PC-9 (cell line): ENCODE results near the gene PWWP2B. TPM values are rescaled to one million over a fixed set of nuclear protein-coding genes. Genes with fewer than 3 reads are reported as not detected.

Source experiments
- BruUV-seq: library from RNA; stranded (reverse); fragments of 400-500 nt; replicated peaks from 2 replicates; lab custom pipeline; 2021; lab: Mats Ljungman, UMichigan
- CTCF ChIA-PET: fragments of 300-600 bp; sonication (Branson Sonifier 250); formaldehyde crosslinking; loops from one replicate; lab custom pipeline; 2022; ENCODE audit warnings: antibody characterized with exemption; lab: Charles Lee
- POLR2A ChIA-PET: fragments of 300-600 bp; sonication (Branson Sonifier 250); formaldehyde crosslinking; loops from one replicate; lab custom pipeline; 2022; ENCODE audit warnings: antibody characterized with exemption; ENCODE audit not compliant: unreplicated experiment; lab: Charles Lee
- DNase-seq, 2 experiments: peaks; one replicate each; pipeline versions ENCODE4 v3.0.0 to v3.0.0-alpha.2; 2015 to 2022; ENCODE audit warnings: mixed read lengths in 1 of 2
- H2AFZ ChIP-seq: fragments of 200-600 bp; sonication (generic); 2 replicates; pipeline ENCODE4 v1.8.1; 2017; ENCODE audit warnings: antibody characterized with exemption
- H3F3A ChIP-seq: fragments of 200-600 bp; sonication (generic); 2 replicates; pipeline ENCODE4 v1.8.1; 2017; ENCODE audit warnings: antibody characterized with exemption, mild to moderate bottlenecking, low read depth; ENCODE audit not compliant: insufficient read depth
- H3K27ac ChIP-seq: fragments of 200-600 bp; sonication (generic); 2 replicates; pipeline ENCODE4 v1.6.1; 2016; ENCODE audit warnings: mixed run types
- H3K27me3 ChIP-seq: fragments of 200-600 bp; sonication (generic); 2 replicates; pipeline ENCODE4 v1.6.1; 2016; ENCODE audit warnings: low read depth, mixed run types; ENCODE audit not compliant: insufficient read depth
- H3K36me3 ChIP-seq: fragments of 200-600 bp; sonication (generic); 2 replicates; pipeline ENCODE4 v1.6.1; 2016; ENCODE audit warnings: low read depth, mixed run types
- H3K4me1 ChIP-seq: fragments of 200-600 bp; sonication (generic); replicated peaks from 2 replicates; pipeline ENCODE4 v1.6.1; 2016; ENCODE audit warnings: mixed run types; ENCODE audit not compliant: insufficient read depth
- H3K4me2 ChIP-seq: fragments of 200-600 bp; sonication (generic); 2 replicates; pipeline ENCODE4 v1.6.1; 2017; ENCODE audit warnings: mixed run types
- H3K4me3 ChIP-seq: fragments of 200-600 bp; sonication (generic); 2 replicates; pipeline ENCODE4 v1.6.1; 2016; ENCODE audit warnings: mixed run types
- H3K79me2 ChIP-seq: fragments of 200-600 bp; sonication (generic); 2 replicates; pipeline ENCODE4 v1.6.1; 2017; ENCODE audit warnings: low read depth, mixed run types
- H3K9me2 ChIP-seq: fragments of 200-600 bp; sonication (generic); 2 replicates; pipeline ENCODE4 v1.8.1; 2017; ENCODE audit warnings: mild to moderate bottlenecking; ENCODE audit not compliant: insufficient read depth
- H3K9me3 ChIP-seq: fragments of 200-600 bp; sonication (generic); 2 replicates; pipeline ENCODE4 v1.8.1; 2016; ENCODE audit warnings: low read depth; ENCODE audit not compliant: insufficient read depth
- H4K20me1 ChIP-seq: fragments of 200-600 bp; sonication (generic); 2 replicates; pipeline ENCODE4 v1.8.1; 2017; ENCODE audit not compliant: insufficient read depth
- CTCF ChIP-seq: fragments of 200-600 bp; sonication (generic); conservative IDR thresholded peaks from 2 replicates; pipeline ENCODE4 v1.6.1; 2017; ENCODE audit warnings: mixed run types, antibody characterized with exemption, mild to moderate bottlenecking, moderate library complexity
- EZH2 ChIP-seq: fragments of 200-600 bp; sonication (generic); IDR thresholded peaks from 2 replicates; pipeline ENCODE4 v1.8.0; 2017; ENCODE audit warnings: antibody characterized with exemption, low read depth
- intact Hi-C: fragments of 100-400 bp; cut with micrococcal nuclease; formaldehyde crosslinking; loops from one replicate; pipeline ENCODE4 v1.10.0; 2022; ENCODE audit not compliant: unreplicated experiment
- total RNA-seq: library from RNA; stranded (reverse); gene quantifications from 2 replicates; pipeline ENCODE4 v1.2.3, GENCODE V29; 2021

Gene PWWP2B
- total RNA-seq, 1 experiment from 2014 or later = 16.9 TPM

GRCh38 chr10:132375116-132375794, 21.7 kb upstream of the PWWP2B start:
- CTCF ChIA-PET = no interaction called here
- H3K9me3 ChIP-seq = no peaks in the 10 kb centered on the region
- H3F3A ChIP-seq = no peaks in the 10 kb centered on the region
- DNase-seq = no peak
- no peak overlapping the region for H2AFZ ChIP-seq
- no peak for TF ChIP-seq CTCF
- no peak for TF ChIP-seq EZH2
- BruUV-seq = no TSS peak
- no peaks in the 10 kb centered on the region for H3K27me3 ChIP-seq
- no peak overlapping the region for H3K4me3 ChIP-seq
- H3K4me2 ChIP-seq = no peak overlapping the region
- H3K4me1 ChIP-seq = no peaks in the 10 kb centered on the region
- no peaks in the 10 kb centered on the region for H4K20me1 ChIP-seq
- H3K27ac ChIP-seq = no peak overlapping the region
- H3K36me3 ChIP-seq = no peaks in the 10 kb centered on the region
- H3K9me2 ChIP-seq = no peaks in the 10 kb centered on the region
- no peaks in the 10 kb centered on the region for H3K79me2 ChIP-seq
- POLR2A ChIA-PET = no interaction called here
- intact Hi-C loops = no loop called here

DNA sequence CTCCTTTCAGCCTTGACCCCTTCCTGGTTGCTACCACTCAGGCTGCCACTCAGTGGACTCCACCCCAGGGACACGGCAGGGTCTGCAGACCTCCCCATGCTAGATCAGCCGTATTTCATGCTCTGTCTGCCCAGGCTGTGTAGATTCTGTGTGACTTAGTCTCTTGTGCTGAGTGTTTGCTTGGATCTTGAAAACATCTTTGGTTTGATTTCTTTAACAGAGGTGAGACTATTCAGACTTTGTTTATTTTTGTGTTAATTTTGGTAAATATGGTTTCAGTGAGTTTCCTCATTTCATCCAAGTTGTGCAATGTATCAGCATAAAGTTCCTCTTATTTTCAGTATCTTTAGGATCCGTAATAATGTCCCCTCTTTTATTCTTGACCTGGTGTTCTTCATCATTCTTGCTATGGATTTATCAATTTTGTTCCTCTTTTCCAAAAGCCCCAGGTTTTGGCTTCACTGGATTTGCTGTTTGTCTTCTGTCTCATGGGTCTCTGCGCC, 21.2 kb upstream of the PWWP2B start:
- no peak for DNase-seq
- no peak overlapping the region for H3K4me2 ChIP-seq
- no peaks in the 10 kb centered on the region for H3K9me2 ChIP-seq
- H3K9me3 ChIP-seq = no peaks in the 10 kb centered on the region
- H3F3A ChIP-seq = no peaks in the 10 kb centered on the region
- ChIA-PET POLR2A (no interaction called here), CTCF (no interaction called here)
- no peaks in the 10 kb centered on the region for H3K4me1 ChIP-seq
- H3K27ac ChIP-seq = no peak overlapping the region
- no peaks in the 10 kb centered on the region for H3K27me3 ChIP-seq
- intact Hi-C loops = no loop called here
- no peaks in the 10 kb centered on the region for H4K20me1 ChIP-seq
- H3K79me2 ChIP-seq = no peaks in the 10 kb centered on the region
- BruUV-seq = no TSS peak
- no peak overlapping the region for H3K4me3 ChIP-seq
- no peak for TF ChIP-seq EZH2
- TF ChIP-seq CTCF = no peak
- no peaks in the 10 kb centered on the region for H3K36me3 ChIP-seq
- H2AFZ ChIP-seq = no peak overlapping the region

DNA sequence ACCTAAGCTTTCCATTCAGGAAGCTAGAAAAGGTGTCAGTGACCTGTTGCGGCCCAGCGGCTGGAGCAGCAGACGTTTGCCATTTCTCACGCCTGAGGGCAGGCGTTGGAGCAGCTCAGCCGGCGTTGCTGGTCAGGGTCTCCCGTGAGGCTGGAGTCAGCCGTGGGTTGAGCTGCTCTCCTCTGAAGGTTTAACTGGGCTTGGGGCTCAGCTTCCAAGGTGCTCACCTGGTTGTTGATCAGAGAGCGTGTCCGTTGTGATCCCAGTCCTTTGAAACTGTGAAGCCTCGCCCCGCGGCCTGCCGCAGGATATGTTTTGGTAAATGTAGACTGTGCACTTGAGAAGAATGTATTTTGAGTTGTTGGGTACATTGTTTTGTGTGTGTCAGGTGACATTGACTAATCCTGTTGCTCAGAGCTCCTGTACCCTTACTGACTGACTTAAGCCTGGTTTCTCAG, 20.6 kb upstream of the PWWP2B start:
- ChIA-PET CTCF (no interaction called here), POLR2A (interaction anchor here (0.7 kb wide), 1 partner anchor 77 kb away, joined by 10 read pairs; no protein-coding TSS in a partner anchor)
- H4K20me1 ChIP-seq = no peaks in the 10 kb centered on the region
- H3K4me3 ChIP-seq = no peak overlapping the region
- H3K36me3 ChIP-seq = no peaks in the 10 kb centered on the region
- H3K9me3 ChIP-seq = no peaks in the 10 kb centered on the region
- H3K27ac ChIP-seq = no peak overlapping the region
- no peaks in the 10 kb centered on the region for H3K4me1 ChIP-seq
- H3F3A ChIP-seq = no peaks in the 10 kb centered on the region
- no TSS peak for BruUV-seq
- H3K4me2 ChIP-seq = no peak overlapping the region
- no peaks in the 10 kb centered on the region for H3K79me2 ChIP-seq
- intact Hi-C loops = no loop called here
- no peaks in the 10 kb centered on the region for H3K27me3 ChIP-seq
- no peak overlapping the region for H2AFZ ChIP-seq
- no peaks in the 10 kb centered on the region for H3K9me2 ChIP-seq
- no peak for TF ChIP-seq CTCF
- TF ChIP-seq EZH2 = no peak
- DNase-seq = no peak
